CD4-positive, alpha-beta T cell (primary cell): Measurements from ENCODE around the gene SMIM45.

ENCODE experiments used
- ATAC-seq: fragments of 200-7000 bp; cut with Tn5 transposase; one replicate; pipeline ENCODE4 v1.10.0; 2022; ENCODE audit warnings: mild to moderate bottlenecking; ENCODE audit not compliant: poor library complexity
- CTCF ChIA-PET: fragments of 350-600 bp; sonication (Branson Sonifier 250); formaldehyde crosslinking; loops from one replicate; lab custom pipeline; 2021; ENCODE audit warnings: antibody characterized with exemption, inconsistent platforms; lab: Charles Lee
- POLR2A ChIA-PET: fragments of 350-600 bp; sonication (Branson Sonifier 250); formaldehyde crosslinking; loops from one replicate; lab custom pipeline; 2021; ENCODE audit warnings: antibody characterized with exemption, inconsistent platforms; lab: Charles Lee
- DNase-seq, 14 experiments: peaks; one replicate each; pipeline ENCODE4 v3.0.0-alpha.2; 2013 to 2020; ENCODE audit warnings: mixed read lengths in 2 of 14
- H3K27ac ChIP-seq, 2 donors: one replicate each; pipeline versions ENCODE4 v1.5.1 to v1.7.0; 2013; ENCODE audit warnings: low read length in 2 of 2, low read depth in 1 of 2, mild to moderate bottlenecking in 1 of 2
- H3K27me3 ChIP-seq, 2 experiments: 1 replicate in 1 of 2; 2 replicates in 1 of 2; pipeline versions ENCODE4 v1.6.1 to v1.7.0; 2013; ENCODE audit warnings: low read length in 2 of 2, control low read depth in 1 of 2, mild to moderate bottlenecking in 1 of 2, moderate library complexity in 1 of 2; ENCODE audit not compliant: insufficient read depth in 2 of 2, control insufficient read depth in 1 of 2
- H3K36me3 ChIP-seq: one replicate; pipeline ENCODE4 v1.6.1; 2013; ENCODE audit warnings: low read length, control low read depth; ENCODE audit not compliant: insufficient read depth
- H3K4me1 ChIP-seq: one replicate; pipeline ENCODE4 v1.6.1; 2013; ENCODE audit warnings: low read length, control low read depth; ENCODE audit not compliant: insufficient read depth
- H3K4me3 ChIP-seq: one replicate; pipeline ENCODE4 v1.5.1; 2013; ENCODE audit warnings: mild to moderate bottlenecking, low read length, moderate library complexity
- H3K9me3 ChIP-seq, 2 experiments: 1 replicate in 1 of 2; 2 replicates in 1 of 2; pipeline versions ENCODE4 v1.6.1 to v1.7.0; 2013; ENCODE audit warnings: low read length in 2 of 2, mild to moderate bottlenecking in 2 of 2, control low read depth in 1 of 2, moderate library complexity in 1 of 2; ENCODE audit not compliant: control insufficient read depth in 1 of 2, insufficient read depth in 1 of 2
- H3K27ac Mint-ChIP-seq: one replicate; pipeline ENCODE4 v1.8.0; 2020; ENCODE audit warnings: mixed read lengths
- H3K27me3 Mint-ChIP-seq: one replicate; pipeline ENCODE4 v1.8.0; 2021; ENCODE audit warnings: mixed read lengths
- H3K36me3 Mint-ChIP-seq: one replicate; pipeline ENCODE4 v1.8.0; 2021; ENCODE audit warnings: low read depth, mixed read lengths
- H3K4me1 Mint-ChIP-seq: one replicate; pipeline ENCODE4 v1.8.0; 2021; ENCODE audit warnings: low read depth, mixed read lengths
- H3K4me3 Mint-ChIP-seq: one replicate; pipeline ENCODE4 v1.8.0; 2020; ENCODE audit warnings: mild to moderate bottlenecking, mixed read lengths
- H3K9me3 Mint-ChIP-seq: one replicate; pipeline ENCODE4 v1.8.0; 2020; ENCODE audit warnings: mixed read lengths
- CTCF ChIP-seq: fragments of 200-600 bp; IDR thresholded peaks from one replicate; pipeline ENCODE4 v1.8.0; 2022; ENCODE audit warnings: antibody characterized with exemption, mild to moderate bottlenecking
- intact Hi-C, 2 experiments: fragments of 100-400 bp; cut with DNase I in 1 of 2; cut with micrococcal nuclease in 1 of 2; formaldehyde crosslinking; loops; one replicate each; pipeline versions ENCODE4 v1.15.1 to v1.9.0; 2023 to 2025; cut with DNase I, micrococcal nuclease

Gene SMIM45

DNA sequence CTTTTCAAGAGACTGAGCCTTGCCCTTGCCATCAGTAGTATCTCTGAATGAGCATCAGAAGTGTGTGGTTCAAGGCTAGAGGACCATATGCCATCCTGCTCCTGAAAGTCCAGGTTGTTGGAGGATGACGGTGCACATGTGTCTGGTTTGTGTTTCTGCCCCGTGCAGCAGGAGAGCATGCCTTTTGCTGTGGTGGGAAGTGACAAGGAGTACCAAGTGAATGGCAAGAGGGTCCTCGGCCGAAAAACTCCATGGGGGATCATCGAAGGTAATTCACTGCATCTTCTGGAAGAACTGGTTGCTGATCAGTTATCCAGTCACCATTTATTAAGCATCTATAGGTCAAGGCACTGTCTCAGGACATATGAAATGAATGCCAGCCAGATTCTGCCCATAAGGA lies 40.5 kb downstream of the SMIM45 start:
- no peaks in the 10 kb centered on the region for H3K4me1 ChIP-seq
- H3K36me3 ChIP-seq = no peaks in the 10 kb centered on the region
- ChIA-PET POLR2A (no interaction called here), CTCF (no interaction called here)
- H3K27me3 Mint-ChIP-seq = no peaks in the 10 kb centered on the region
- ATAC-seq (no peak), DNase-seq (no peak)
- H3K4me3 Mint-ChIP-seq = no peak overlapping the region
- H3K27ac Mint-ChIP-seq = no peak overlapping the region
- no peaks in the 10 kb centered on the region for H3K9me3 Mint-ChIP-seq
- no peaks in the 10 kb centered on the region for H3K27me3 ChIP-seq
- no peaks in the 10 kb centered on the region for H3K9me3 ChIP-seq
- H3K4me3 ChIP-seq = no peak overlapping the region
- TF ChIP-seq CTCF = no peak
- no peak overlapping the region for H3K27ac ChIP-seq
- peaks cover 3% of the 10 kb centered on the region for H3K4me1 Mint-ChIP-seq
- intact Hi-C loops = no loop called here
- H3K36me3 Mint-ChIP-seq = no peaks in the 10 kb centered on the region

DNA sequence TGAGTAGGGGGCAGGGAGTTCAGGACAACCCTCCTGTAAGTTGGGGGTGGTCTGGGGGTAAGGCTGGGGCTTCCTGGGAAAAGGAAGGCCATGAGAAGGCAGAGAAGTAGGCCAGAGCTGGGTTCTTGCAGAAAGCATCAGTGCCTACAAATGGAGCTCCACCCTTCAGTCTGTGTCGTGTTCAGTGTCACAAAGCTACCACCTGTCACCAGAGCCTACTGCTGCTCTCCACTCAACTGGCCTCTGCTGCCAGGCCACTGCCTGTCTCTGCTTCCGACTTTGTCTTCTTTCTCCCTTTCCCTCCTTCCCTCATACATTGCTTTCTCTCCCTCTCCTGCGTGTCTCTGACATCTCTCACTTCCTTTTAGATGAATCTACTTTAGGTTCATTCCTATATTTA lies 43.3 kb downstream of the SMIM45 start:
- peaks cover 22% of the 10 kb centered on the region for H3K4me1 Mint-ChIP-seq
- H3K4me3 Mint-ChIP-seq = no peak overlapping the region
- peaks cover 4% of the 10 kb centered on the region for H3K36me3 Mint-ChIP-seq
- no peaks in the 10 kb centered on the region for H3K36me3 ChIP-seq
- intact Hi-C loops = loop anchor here in 1 of 2 experiments (5.0 kb wide), 1 partner anchor 77 kb away; the partner anchor contains the start of genes NAGA and PHETA2
- peaks cover 23% of the 10 kb centered on the region for H3K4me1 ChIP-seq
- H3K9me3 Mint-ChIP-seq = no peaks in the 10 kb centered on the region
- peaks cover 0 to 4% of the 10 kb centered on the region in 2 experiments for H3K9me3 ChIP-seq
- no peak overlapping the region for H3K4me3 ChIP-seq
- no peak overlapping the region for H3K27ac Mint-ChIP-seq
- H3K27me3 Mint-ChIP-seq = no peaks in the 10 kb centered on the region
- ChIA-PET CTCF (no interaction called here), POLR2A (no interaction called here)
- no peak for DNase-seq
- no peak for ATAC-seq
- no peaks in the 10 kb centered on the region for H3K27me3 ChIP-seq
- TF ChIP-seq CTCF = no peak
- H3K27ac ChIP-seq = no peak overlapping the region

DNA sequence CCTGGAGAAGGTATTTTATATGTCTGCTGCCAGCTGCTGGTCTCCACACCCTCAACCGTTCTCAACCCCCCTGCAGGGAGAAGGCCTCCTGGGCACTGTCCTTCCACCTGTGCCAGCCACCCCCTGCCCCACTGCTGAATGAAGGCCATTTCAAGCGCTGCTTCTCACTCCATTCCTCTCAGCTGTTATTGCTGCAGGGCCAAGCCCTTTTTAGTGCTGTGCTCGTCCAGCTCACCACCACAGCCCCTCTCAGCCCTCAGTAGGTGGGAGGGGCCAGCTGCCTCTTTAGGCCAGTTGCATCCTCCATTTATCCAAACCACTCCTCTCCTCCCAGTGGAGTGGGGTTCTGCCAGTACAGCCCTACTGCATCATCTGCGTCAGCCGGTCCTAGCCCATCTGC lies 44.9 kb downstream of the SMIM45 start:
- peaks cover 23% of the 10 kb centered on the region for H3K4me1 ChIP-seq
- no peak for ATAC-seq
- Mint-ChIP-seq H3K27ac (no peak overlapping the region), H3K9me3 (peaks cover 5% of the 10 kb centered on the region), H3K27me3 (no peaks in the 10 kb centered on the region), H3K36me3 (peaks cover 13% of the 10 kb centered on the region), H3K4me3 (peak overlapping the region; percentile 28), H3K4me1 (peaks cover 23% of the 10 kb centered on the region)
- intact Hi-C loops = loop anchor here in 1 of 2 experiments (5.0 kb wide), 1 partner anchor 75 kb away; the partner anchor contains the start of genes NAGA and PHETA2
- peaks cover 4 to 10% of the 10 kb centered on the region in 2 experiments for H3K9me3 ChIP-seq
- no peaks in the 10 kb centered on the region for H3K27me3 ChIP-seq
- H3K27ac ChIP-seq = no peak overlapping the region
- no peak for TF ChIP-seq CTCF
- ChIA-PET CTCF (no interaction called here), POLR2A (no interaction called here)
- DNase-seq = no peak
- H3K36me3 ChIP-seq = no peaks in the 10 kb centered on the region
- H3K4me3 ChIP-seq = no peak overlapping the region
